ENCODE results near the gene ATXN1.

The ATXN1 gene

GRCh38 chr6:16375206-16375605, 386.1 kb downstream of the ATXN1 start:
- no peak overlapping the region for H3K4me3 ChIP-seq (replicated peaks; ENCODE audit: low read depth, low read length)
- no peak for DNase-seq (ENCODE audit: extremely low read depth, low read depth)
- TF ChIP-seq CTCF (IDR thresholded peaks at IDR 0.05; ENCODE audit: low read depth, low read length, missing control alignments) = no peak

GRCh38 chr6:16374461-16375200, 386.6 kb downstream of the ATXN1 start:
- DNase-seq (ENCODE audit: extremely low read depth, low read depth) = no peak
- no peak for TF ChIP-seq CTCF (IDR thresholded peaks at IDR 0.05; ENCODE audit: low read depth, low read length, missing control alignments)
- H3K4me3 ChIP-seq (replicated peaks; ENCODE audit: low read depth, low read length) = no peak overlapping the region

- no peak overlapping the region for H3K4me3 ChIP-seq (replicated peaks; ENCODE audit: low read depth, low read length)
- no peak for DNase-seq (ENCODE audit: extremely low read depth, low read depth)
- TF ChIP-seq CTCF (IDR thresholded peaks at IDR 0.05; ENCODE audit: low read depth, low read length, missing control alignments) = no peak
Measured at GRCh38 chr6:16374016-16374415, 387.2 kb downstream of the ATXN1 start.

GRCh38 chr6:16372029-16372776, 389.1 kb downstream of the ATXN1 start:
- TF ChIP-seq CTCF (IDR thresholded peaks at IDR 0.05; ENCODE audit: low read depth, low read length, missing control alignments) = no peak
- H3K4me3 ChIP-seq (replicated peaks; ENCODE audit: low read depth, low read length) = no peak overlapping the region
- no peak for DNase-seq (ENCODE audit: extremely low read depth, low read depth)

GRCh38 chr6:16371401-16371800, 389.9 kb downstream of the ATXN1 start:
- no peak overlapping the region for H3K4me3 ChIP-seq (replicated peaks; ENCODE audit: low read depth, low read length)
- TF ChIP-seq CTCF (IDR thresholded peaks at IDR 0.05; ENCODE audit: low read depth, low read length, missing control alignments) = no peak
- no peak for DNase-seq (ENCODE audit: extremely low read depth, low read depth)

GRCh38 chr6:16370943-16371342, 390.3 kb downstream of the ATXN1 start:
- DNase-seq (ENCODE audit: extremely low read depth, low read depth) = no peak
- H3K4me3 ChIP-seq (replicated peaks; ENCODE audit: low read depth, low read length) = no peak overlapping the region
- TF ChIP-seq CTCF (IDR thresholded peaks at IDR 0.05; ENCODE audit: low read depth, low read length, missing control alignments) = no peak

Measured in HFF-Myc (cell line).